AG04449 (cell line): ENCODE measurements around the gene DYNC1LI1.

ENCODE experiments used
- CTCF ChIA-PET: fragments of 350-600 bp; formaldehyde crosslinking; extraction: SDS; loops from one replicate; lab custom pipeline; 2021; ENCODE audit warnings: antibody characterized with exemption; lab: Yijun Ruan, JAX
- POLR2A ChIA-PET: fragments of 400-600, 350-600 bp; formaldehyde crosslinking; extraction: SDS; loops from one replicate; lab custom pipeline; 2020; ENCODE audit warnings: antibody characterized with exemption, inconsistent platforms; lab: Yijun Ruan, JAX
- DNase-seq: peaks from one replicate; pipeline ENCODE4 v3.0.0-alpha.2; 2010; ENCODE audit warnings: low read depth, low spot score
- H3K4me3 ChIP-seq: 2 replicates; pipeline ENCODE4 v1.5.1; 2011; ENCODE audit warnings: low read depth, mild to moderate bottlenecking, control low read depth, low read length
- TF ChIP-seq, protein P1 (sequence below): IDR thresholded peaks from one replicate; pipeline ENCODE4 v1.5.1; 2011; ENCODE audit warnings: mild to moderate bottlenecking, moderate library complexity, low read length, control low read depth, inconsistent platforms; ENCODE audit not compliant: insufficient read depth; ENCODE audit errors: missing control alignments

The DYNC1LI1 gene

DNA sequence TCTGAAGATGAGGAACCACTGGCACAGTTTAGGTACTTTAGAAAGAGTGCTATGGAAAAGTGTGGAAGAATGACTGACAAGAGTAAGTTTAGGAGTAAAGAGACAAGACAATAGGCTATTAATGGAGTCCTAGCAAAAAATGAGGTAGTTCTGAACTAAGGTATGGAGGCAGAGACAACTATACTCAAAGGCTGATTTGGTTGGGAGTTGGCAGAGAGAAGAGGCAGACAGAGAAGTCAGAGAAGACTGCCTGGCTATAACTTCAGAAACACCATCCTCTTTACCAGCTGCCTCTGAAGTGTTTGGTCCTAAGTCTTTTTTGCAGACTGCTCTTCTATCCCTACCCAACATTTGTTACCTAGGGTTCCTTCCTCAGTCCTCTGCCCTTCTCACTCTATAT, 19.2 kb downstream of the DYNC1LI1 start:
- ChIA-PET POLR2A (no interaction called here), CTCF (no interaction called here)
- no peak overlapping the region for H3K4me3 ChIP-seq
- TF ChIP-seq, protein P1, sequence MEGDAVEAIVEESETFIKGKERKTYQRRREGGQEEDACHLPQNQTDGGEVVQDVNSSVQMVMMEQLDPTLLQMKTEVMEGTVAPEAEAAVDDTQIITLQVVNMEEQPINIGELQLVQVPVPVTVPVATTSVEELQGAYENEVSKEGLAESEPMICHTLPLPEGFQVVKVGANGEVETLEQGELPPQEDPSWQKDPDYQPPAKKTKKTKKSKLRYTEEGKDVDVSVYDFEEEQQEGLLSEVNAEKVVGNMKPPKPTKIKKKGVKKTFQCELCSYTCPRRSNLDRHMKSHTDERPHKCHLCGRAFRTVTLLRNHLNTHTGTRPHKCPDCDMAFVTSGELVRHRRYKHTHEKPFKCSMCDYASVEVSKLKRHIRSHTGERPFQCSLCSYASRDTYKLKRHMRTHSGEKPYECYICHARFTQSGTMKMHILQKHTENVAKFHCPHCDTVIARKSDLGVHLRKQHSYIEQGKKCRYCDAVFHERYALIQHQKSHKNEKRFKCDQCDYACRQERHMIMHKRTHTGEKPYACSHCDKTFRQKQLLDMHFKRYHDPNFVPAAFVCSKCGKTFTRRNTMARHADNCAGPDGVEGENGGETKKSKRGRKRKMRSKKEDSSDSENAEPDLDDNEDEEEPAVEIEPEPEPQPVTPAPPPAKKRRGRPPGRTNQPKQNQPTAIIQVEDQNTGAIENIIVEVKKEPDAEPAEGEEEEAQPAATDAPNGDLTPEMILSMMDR = no peak
- DNase-seq = no peak

DNA sequence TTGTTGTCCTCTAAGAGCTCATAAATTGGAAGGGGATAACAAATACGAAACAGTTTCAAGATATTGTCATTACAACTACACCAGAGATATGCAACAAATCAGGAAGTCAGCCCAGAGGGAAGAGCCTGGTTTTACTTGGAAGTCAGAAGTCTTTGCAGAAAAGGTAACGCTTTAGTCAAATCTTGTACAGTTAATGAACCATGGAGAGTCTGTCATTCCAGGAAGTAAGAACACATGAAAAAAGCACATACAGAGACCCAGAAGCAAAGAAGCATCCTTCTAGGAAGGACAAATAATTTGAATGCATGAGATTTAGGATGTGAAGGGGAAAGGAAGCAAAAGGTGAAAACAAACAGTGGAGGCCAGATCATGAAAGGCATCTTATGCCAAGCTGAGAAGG, 19.6 kb downstream of the DYNC1LI1 start:
- TF ChIP-seq, protein P1 = no peak
- H3K4me3 ChIP-seq = no peak overlapping the region
- CTCF ChIA-PET = no interaction called here
- POLR2A ChIA-PET = no interaction called here
- no peak for DNase-seq

DNA sequence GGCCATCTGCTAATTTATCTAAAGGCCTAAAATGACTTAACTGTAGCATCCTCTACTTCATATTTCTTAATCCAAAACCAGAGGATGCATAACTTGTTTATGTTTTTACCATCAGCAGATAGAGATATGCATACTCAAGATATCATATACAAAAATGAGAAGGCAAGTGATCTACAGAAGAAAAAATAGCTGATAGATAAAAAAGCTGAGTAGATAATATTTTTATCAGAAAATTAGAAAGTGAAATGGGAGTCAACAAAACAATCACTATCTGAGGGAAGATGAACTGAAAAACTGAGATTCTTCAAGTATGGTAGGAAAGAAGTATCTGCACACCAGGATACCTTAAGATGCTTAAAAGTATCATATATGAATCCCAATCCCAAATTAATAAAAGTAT, 25.4 kb downstream of the DYNC1LI1 start:
- no peak for DNase-seq
- POLR2A ChIA-PET = no interaction called here
- CTCF ChIA-PET = interaction anchor here (1.1 kb wide), 1 partner anchor 17 kb away, joined by 3 read pairs; no protein-coding TSS in a partner anchor
- TF ChIP-seq, protein P1 = no peak
- no peak overlapping the region for H3K4me3 ChIP-seq

DNA sequence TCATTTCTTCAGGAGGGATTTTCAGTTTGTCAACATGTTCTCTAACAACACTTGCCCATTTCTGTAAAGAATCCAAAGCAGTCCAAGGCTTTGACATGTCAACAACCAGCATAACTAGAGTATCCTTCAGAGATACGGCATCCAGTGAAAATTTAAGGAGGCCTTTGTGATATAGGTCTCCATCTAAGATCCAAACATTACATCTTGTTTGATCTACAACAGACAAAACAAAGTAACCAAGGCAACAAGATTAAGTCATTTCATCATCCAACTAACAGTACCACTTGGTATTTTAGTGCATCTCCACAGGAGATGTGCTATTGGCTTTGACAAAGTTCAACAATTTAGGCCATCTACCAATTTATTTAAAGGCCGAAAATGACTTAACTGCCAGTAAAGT, 25.8 kb downstream of the DYNC1LI1 start:
- no peak for DNase-seq
- CTCF ChIA-PET = no interaction called here
- H3K4me3 ChIP-seq = no peak overlapping the region
- POLR2A ChIA-PET = no interaction called here
- TF ChIP-seq, protein P1 = no peak

DNA sequence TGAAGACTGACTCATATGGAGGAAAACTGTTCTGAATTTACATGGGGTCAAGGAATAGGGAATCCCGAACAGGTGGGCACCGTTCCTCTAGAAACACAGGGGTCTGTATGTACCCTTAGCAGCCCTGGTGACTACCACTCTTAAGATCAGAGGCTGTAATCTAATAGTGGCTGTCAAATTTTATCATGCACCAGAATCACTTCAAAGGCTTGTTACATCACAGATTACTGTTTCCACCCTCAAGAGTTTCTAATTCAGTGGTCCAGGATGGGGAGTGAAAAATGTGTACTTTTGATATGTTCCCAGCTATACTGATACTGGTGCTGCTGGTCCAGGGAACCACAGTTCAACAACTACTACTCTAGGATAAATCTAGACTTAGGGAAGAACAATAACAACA, 27.9 kb downstream of the DYNC1LI1 start:
- H3K4me3 ChIP-seq = no peak overlapping the region
- TF ChIP-seq, protein P1 = no peak
- no peak for DNase-seq
- CTCF ChIA-PET = no interaction called here
- POLR2A ChIA-PET = no interaction called here

- DNase-seq = no peak
- TF ChIP-seq, protein P1 = no peak
- no peak overlapping the region for H3K4me3 ChIP-seq
- POLR2A ChIA-PET = no interaction called here
- CTCF ChIA-PET = no interaction called here
Observed at GRCh38 chr3:32540899-32541298, 29.8 kb downstream of the DYNC1LI1 start.
